Measurements from ENCODE around the gene LRMDA.

The LRMDA gene

DNA sequence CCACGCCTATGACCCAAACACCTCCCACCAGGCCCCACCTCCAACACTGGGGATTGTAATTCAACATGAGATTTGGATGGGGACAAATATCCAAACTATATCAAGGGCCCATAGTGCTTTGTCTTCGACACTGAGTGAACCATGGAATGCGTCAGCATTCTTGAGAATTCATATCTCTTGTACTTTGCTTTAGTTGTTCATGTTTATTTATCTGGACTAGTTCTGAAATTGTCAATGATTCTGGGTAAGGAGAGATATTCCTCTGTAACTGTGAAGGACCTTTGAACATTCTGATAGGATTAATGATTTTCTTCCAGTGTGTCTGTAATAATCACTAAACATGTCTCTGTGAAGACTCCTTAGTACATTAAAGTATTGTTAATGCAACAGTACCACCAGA, 374.8 kb downstream of the LRMDA start:
- FAIRE-seq (no peak), DNase-seq (ENCODE audit: low spot score) (no peak)

GRCh38 chr10:75807456-75807855, 376.0 kb downstream of the LRMDA start:
- no peak for FAIRE-seq
- DNase-seq (ENCODE audit: low spot score), result no peak

DNA sequence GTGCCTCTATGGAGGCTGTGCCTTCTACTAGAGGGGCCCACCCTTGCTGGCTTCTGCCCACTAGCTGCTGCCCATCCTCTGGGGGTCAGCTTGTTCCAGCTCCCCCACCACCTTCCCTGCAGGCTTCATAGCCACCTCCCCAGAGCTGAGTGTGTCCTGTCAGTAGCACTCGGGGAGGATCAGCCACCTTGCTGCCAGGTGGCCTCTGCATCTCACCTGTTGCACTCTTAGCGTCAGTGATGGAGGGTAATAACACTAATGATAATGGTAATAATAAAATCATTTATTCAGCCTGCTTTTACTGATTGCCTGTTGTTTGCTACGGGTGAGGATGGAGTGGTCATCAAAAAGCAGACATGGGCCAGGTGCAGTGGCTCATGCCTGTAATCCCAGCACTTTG, 377.6 kb downstream of the LRMDA start:
- FAIRE-seq (no peak), DNase-seq (ENCODE audit: low spot score) (no peak)

DNA sequence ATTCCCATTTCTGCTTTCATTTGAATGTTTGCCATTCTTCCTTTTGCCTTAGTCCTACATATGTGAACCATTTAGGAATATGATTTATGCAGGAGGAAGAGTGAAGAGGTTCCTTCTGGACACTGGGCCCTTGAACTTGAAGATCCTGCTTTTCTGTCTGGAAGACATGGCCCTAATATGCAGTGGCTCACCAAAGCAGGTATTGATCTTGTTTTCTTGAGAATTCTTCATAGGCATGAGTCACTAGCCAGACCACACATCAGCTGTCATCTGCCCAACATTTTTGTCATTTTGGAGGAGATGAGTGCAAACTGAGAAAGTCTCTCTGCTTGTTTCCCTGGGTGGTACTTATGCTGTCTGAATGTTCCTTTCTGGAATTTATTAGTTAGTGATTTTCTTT, 382.6 kb downstream of the LRMDA start:
- DNase-seq (ENCODE audit: low spot score), result peak; percentile 18

GRCh38 chr10:75815066-75815465, 383.6 kb downstream of the LRMDA start:
- DNase-seq (ENCODE audit: low spot score), result no peak

More for the DNA sequence above, 382.6 kb downstream of the LRMDA start:
- FAIRE-seq, result no peak

GRCh38 chr10:75817198-75817597, 385.8 kb downstream of the LRMDA start:
- FAIRE-seq, result no peak
- DNase-seq (ENCODE audit: low spot score), result no peak

More at GRCh38 chr10:75815066-75815465, 383.6 kb downstream of the LRMDA start:
- no peak for FAIRE-seq

- no peak for FAIRE-seq
Observed at GRCh38 chr10:75818552-75818951, 387.1 kb downstream of the LRMDA start.

GRCh38 chr10:75825235-75825634, 393.8 kb downstream of the LRMDA start:
- no peak for FAIRE-seq
- DNase-seq (ENCODE audit: low spot score), result no peak

More at GRCh38 chr10:75818552-75818951, 387.1 kb downstream of the LRMDA start:
- DNase-seq (ENCODE audit: low spot score), result no peak

DNA sequence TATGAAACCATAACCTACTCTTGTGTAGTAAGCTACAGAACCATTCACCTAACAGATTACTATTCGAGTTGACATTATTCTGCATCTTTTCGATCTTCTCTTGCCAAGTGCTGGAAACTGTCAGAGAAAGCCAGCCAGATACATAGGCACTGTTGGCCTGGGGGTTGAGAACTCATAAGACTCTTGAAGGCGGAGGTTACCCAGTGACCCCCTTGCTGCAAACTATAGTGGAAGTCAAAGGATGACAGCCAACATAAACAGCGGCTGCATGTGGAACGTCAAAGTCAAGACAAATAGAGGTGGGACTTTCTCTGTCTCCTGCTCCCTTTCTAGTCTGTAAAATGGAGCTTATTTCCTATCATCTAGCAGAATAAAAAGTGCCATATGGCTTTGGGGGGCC, 394.2 kb downstream of the LRMDA start:
- FAIRE-seq, result no peak
- DNase-seq (ENCODE audit: low spot score), result no peak

DNA sequence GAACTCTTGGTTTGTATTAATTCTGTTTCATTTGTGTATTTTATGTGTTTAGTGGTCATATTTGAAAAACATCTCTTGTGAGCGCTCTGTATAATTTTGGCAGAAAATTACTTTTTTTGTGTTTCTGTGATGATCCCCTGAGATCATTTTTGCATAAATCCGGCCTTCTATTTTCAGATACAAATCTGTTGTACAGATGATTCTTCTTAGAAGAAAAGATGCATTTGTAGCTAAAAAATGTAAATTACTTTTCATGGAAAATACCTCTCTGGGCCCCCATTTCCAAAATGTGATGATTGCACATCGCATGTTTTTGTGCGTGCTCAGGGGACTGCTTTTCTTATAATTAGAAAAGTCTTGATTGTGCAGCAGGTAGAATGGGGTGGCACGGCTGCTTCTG, 395.4 kb downstream of the LRMDA start:
- DNase-seq (ENCODE audit: low spot score), result no peak
- FAIRE-seq, result no peak

- no peak for FAIRE-seq
- DNase-seq (ENCODE audit: low spot score), result no peak
Observed at GRCh38 chr10:75827587-75828021, 396.2 kb downstream of the LRMDA start.

DNA sequence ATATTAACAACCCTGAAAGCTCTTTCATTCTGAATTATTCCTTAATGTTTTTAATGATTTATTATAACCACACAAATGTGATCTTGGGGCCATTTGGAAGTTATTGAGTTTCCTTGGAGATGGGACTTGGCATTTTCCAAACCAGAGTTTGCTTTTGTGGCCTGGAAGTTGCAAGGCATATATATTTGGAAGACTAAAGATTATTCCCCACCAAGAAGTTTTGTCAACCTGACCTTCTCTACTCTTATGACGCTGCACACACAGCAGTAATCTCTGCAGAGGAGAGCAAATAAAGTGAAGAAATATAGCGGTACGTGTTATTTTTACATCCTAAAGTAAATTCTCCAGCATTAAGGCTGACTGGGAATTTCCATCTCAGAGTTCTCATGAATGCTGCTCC, 397.0 kb downstream of the LRMDA start:
- no peak for DNase-seq (ENCODE audit: low spot score)
- no peak for FAIRE-seq

- FAIRE-seq (no peak), DNase-seq (ENCODE audit: low spot score) (no peak)
Observed at GRCh38 chr10:75836064-75836463, 404.6 kb downstream of the LRMDA start.

GRCh38 chr10:75838486-75838885, 407.1 kb downstream of the LRMDA start:
- no peak for DNase-seq (ENCODE audit: low spot score)
- no peak for FAIRE-seq

- no peak for DNase-seq (ENCODE audit: low spot score)
- FAIRE-seq, result no peak
Observed at GRCh38 chr10:75839020-75839419, 407.6 kb downstream of the LRMDA start.

- FAIRE-seq (no peak), DNase-seq (ENCODE audit: low spot score) (no peak)
Observed at GRCh38 chr10:75841266-75841665, 409.8 kb downstream of the LRMDA start.

DNA sequence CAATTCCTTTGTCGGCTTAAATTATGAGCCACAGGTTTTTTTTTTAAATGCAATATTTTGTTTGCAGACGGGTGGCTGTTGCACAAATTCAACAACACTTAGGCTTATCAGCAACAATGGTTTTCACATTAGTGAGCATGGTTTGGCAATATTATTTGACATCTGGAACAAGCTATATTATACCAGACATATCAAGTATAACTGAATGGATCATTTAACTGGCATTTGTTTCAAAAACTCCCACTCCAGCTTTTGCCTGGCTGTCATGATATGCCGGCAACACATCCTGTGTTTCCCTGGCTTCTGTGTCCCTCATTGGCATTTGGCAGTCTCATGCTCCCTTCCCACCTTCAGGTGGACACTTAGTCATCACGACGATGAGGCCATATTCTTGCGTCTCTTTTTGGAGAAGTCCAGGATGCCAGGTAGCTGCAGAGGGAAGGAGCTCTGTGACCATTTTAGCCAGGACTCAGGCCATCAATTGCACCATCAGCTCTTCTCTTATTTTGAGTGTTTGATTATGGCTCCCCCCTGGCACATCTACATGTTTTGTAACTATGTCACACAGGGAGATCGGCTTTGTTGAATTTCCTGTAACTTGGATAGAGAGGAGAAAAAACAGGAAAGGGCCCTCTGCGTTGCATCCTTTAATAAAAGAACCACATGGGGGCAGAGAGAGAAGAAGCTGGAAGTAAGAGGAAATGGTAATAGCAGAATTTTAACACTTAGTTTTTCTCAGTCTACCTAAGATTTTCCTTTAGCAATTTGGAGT, 413.9 kb downstream of the LRMDA start:
- DNase-seq (ENCODE audit: low spot score) (no peak), FAIRE-seq (no peak)

GRCh38 chr10:75847477-75847876, 416.1 kb downstream of the LRMDA start:
- no peak for DNase-seq (ENCODE audit: low spot score)
- FAIRE-seq, result no peak

GRCh38 chr10:75851580-75852345, 420.3 kb downstream of the LRMDA start:
- DNase-seq (ENCODE audit: low spot score), result no peak
- no peak for FAIRE-seq

- FAIRE-seq (no peak), DNase-seq (ENCODE audit: low spot score) (no peak)
Observed at GRCh38 chr10:75852851-75853484, 421.5 kb downstream of the LRMDA start.

DNA sequence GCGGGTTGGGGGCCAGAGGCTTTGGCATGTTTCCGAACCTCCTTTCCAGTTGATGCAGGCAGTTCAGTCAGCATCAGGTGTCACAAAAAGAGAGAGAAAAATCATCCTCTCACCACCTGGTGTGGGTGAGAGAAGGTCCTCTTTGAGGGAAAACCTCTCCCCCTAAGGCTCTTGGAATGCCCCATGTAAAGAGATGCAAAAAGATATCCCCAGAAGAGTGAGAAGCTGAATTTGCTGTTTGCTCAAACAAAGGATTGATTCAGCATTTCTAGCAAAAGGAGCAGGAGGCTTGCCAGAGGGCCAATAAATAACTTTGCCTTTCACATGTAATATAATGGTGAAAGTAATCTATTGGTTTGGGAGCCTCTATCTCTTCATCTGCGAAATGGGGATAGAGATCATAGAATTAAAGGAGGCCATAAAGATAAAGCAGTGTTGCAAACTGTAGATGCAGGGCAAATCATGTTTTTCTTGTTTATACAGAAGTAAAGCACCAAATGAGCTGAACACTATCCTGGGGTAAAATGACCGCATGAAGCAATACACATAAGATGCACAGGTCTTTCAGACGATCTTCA, 425.9 kb downstream of the LRMDA start:
- FAIRE-seq, result no peak
- no peak for DNase-seq (ENCODE audit: low spot score)

DNA sequence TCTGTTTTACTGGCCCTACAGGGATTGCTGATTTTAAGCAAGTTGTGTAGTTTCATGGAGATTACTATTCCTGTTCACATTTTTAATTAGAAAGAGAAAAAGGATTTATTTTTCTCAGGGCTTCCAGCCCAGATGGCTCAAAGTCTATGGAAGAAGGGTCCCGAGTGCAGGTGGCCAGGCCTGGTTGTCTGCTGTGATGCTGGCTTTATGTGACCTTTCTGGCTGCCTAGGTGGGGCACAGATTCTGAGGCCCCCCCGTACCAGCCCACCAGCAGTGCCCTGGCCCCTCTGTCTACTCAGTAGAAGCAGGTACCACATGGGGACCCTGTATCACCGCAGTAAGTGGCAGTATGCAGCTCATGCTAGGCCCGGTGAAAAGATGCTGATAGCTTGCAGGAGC, 426.5 kb downstream of the LRMDA start:
- no peak for DNase-seq (ENCODE audit: low spot score)
- FAIRE-seq, result no peak

Data from urothelium cell line (cell line).